HEK293 (cell line): ENCODE results near the gene TBC1D22A.

Experiments
- CTCF ChIA-PET: fragments of 350-600 bp; formaldehyde crosslinking; extraction: SDS; loops from one replicate; lab custom pipeline; 2021; ENCODE audit warnings: antibody characterized with exemption; lab: Yijun Ruan, JAX
- POLR2A ChIA-PET: fragments of 300-600 bp; formaldehyde crosslinking; extraction: SDS; loops from one replicate; lab custom pipeline; 2020; ENCODE audit warnings: antibody characterized with exemption, inconsistent platforms; lab: Yijun Ruan, JAX
- H3K27ac ChIP-seq: fragments of 200-500 bp; sonication (Bioruptor generic); 2 replicates; pipeline ENCODE4 v1.5.1; 2014; ENCODE audit warnings: low read depth, low read length, control low read depth, inconsistent platforms; ENCODE audit errors: extremely low read depth
- H3K36me3 ChIP-seq, 2 experiments: fragments of 200-500 bp in 1 of 2; sonication (Bioruptor generic) in 1 of 2; 1 replicate in 1 of 2; 2 replicates in 1 of 2; pipeline ENCODE4 v1.5.1; 2014 to 2017; ENCODE audit warnings: inconsistent platforms in 2 of 2, low read length in 2 of 2; ENCODE audit not compliant: control insufficient read depth in 2 of 2, insufficient read depth in 1 of 2
- H3K4me1 ChIP-seq: fragments of 200-500 bp; sonication (Bioruptor generic); 2 replicates; pipeline ENCODE4 v1.5.1; 2014; ENCODE audit warnings: mild to moderate bottlenecking, low read length, inconsistent platforms; ENCODE audit not compliant: control insufficient read depth, insufficient read depth
- H3K4me3 ChIP-seq: 2 replicates; pipeline ENCODE4 v1.5.1; 2011; ENCODE audit warnings: low read depth, mild to moderate bottlenecking, control low read depth, low read length, moderate library complexity
- H3K9me3 ChIP-seq: fragments of 200-500 bp; sonication (Bioruptor generic); 2 replicates; pipeline ENCODE4 v1.5.1; 2014; ENCODE audit warnings: low read depth, low read length, inconsistent platforms; ENCODE audit not compliant: control insufficient read depth, insufficient read depth
- EGR2 ChIP-seq: fragments of 450-650 bp; formaldehyde crosslinking; IDR thresholded peaks from 2 replicates; pipeline ENCODE4 v1.5.1; 2016; ENCODE audit warnings: low read depth, missing biosample characterization, missing genetic modification characterization
- HOXA7 ChIP-seq: sonication (generic); formaldehyde crosslinking; IDR thresholded peaks from 2 replicates; pipeline ENCODE4 v1.8.1; 2022; ENCODE audit warnings: missing genetic modification reagents, borderline replicate concordance
- MEIS1 ChIP-seq: sonication (generic); formaldehyde crosslinking; IDR thresholded peaks from 2 replicates; pipeline ENCODE4 v1.8.1; 2022; ENCODE audit warnings: missing genetic modification reagents, mild to moderate bottlenecking, borderline replicate concordance
- PRDM1 ChIP-seq: fragments of 450-650 bp; formaldehyde crosslinking; IDR thresholded peaks from 2 replicates; pipeline ENCODE4; 2016; ENCODE audit warnings: missing biosample characterization, missing genetic modification characterization
- ZNF16 ChIP-seq: fragments of 450-650 bp; formaldehyde crosslinking; IDR thresholded peaks from 2 replicates; pipeline ENCODE4 v1.5.1; 2016; ENCODE audit warnings: low read depth, missing biosample characterization, missing genetic modification characterization
- ZNF202 ChIP-seq: fragments of 450-650 bp; formaldehyde crosslinking; IDR thresholded peaks from 2 replicates; pipeline ENCODE4 v1.5.1; 2016; ENCODE audit warnings: missing biosample characterization, missing genetic modification characterization, borderline replicate concordance
- ZNF221 ChIP-seq: fragments of 450-650 bp; formaldehyde crosslinking; IDR thresholded peaks from 2 replicates; pipeline ENCODE4 v1.5.1; 2017; ENCODE audit warnings: missing biosample characterization, missing genetic modification characterization, borderline replicate concordance
- ZNF223 ChIP-seq: fragments of 450-650 bp; formaldehyde crosslinking; IDR thresholded peaks from 2 replicates; pipeline ENCODE4 v1.5.1; 2016; ENCODE audit warnings: missing biosample characterization, missing genetic modification characterization
- ZNF248 ChIP-seq: fragments of 450-650 bp; formaldehyde crosslinking; IDR thresholded peaks from 2 replicates; pipeline ENCODE4 v1.5.1; 2017; ENCODE audit warnings: missing biosample characterization, missing genetic modification characterization
- ZNF292 ChIP-seq: fragments of 450-650 bp; formaldehyde crosslinking; IDR thresholded peaks from 2 replicates; pipeline ENCODE4 v1.5.1; 2016; ENCODE audit warnings: low read depth, missing biosample characterization, missing genetic modification characterization, borderline replicate concordance
- ZNF324 ChIP-seq: fragments of 450-650 bp; formaldehyde crosslinking; IDR thresholded peaks from 2 replicates; pipeline ENCODE4 v1.5.1; 2016; ENCODE audit warnings: missing biosample characterization, missing genetic modification characterization
- ZNF354C ChIP-seq: fragments of 450-650 bp; formaldehyde crosslinking; IDR thresholded peaks from 2 replicates; pipeline ENCODE4 v1.5.1; 2016; ENCODE audit warnings: missing biosample characterization, missing genetic modification characterization, low read depth, borderline replicate concordance
- ZNF426 ChIP-seq: fragments of 450-650 bp; formaldehyde crosslinking; IDR thresholded peaks from 2 replicates; pipeline ENCODE4 v1.5.1; 2017; ENCODE audit warnings: missing biosample characterization, missing genetic modification characterization, mild to moderate bottlenecking, inconsistent platforms, moderate library complexity
- ZNF561 ChIP-seq: fragments of 450-650 bp; IDR thresholded peaks from 2 replicates; pipeline ENCODE4 v1.5.1; 2018; ENCODE audit warnings: missing biosample characterization, missing genetic modification characterization, borderline replicate concordance
- ZNF621 ChIP-seq: fragments of 450-650 bp; formaldehyde crosslinking; IDR thresholded peaks from 2 replicates; pipeline ENCODE4 v1.5.1; 2017; ENCODE audit warnings: missing biosample characterization, missing genetic modification characterization
- ZNF660 ChIP-seq: fragments of 450-650 bp; IDR thresholded peaks from 2 replicates; pipeline ENCODE4 v1.5.1; 2018; ENCODE audit warnings: missing biosample characterization, mild to moderate bottlenecking, missing genetic modification characterization
- ZNF776 ChIP-seq: fragments of 450-650 bp; formaldehyde crosslinking; IDR thresholded peaks from 2 replicates; pipeline ENCODE4 v1.5.0; 2017; ENCODE audit warnings: missing biosample characterization, missing genetic modification characterization, borderline replicate concordance
- ZNF792 ChIP-seq: fragments of 450-650 bp; formaldehyde crosslinking; IDR thresholded peaks from 2 replicates; pipeline ENCODE4 v1.5.1; 2016; ENCODE audit warnings: missing biosample characterization, missing genetic modification characterization
- ZSCAN16 ChIP-seq: fragments of 450-650 bp; formaldehyde crosslinking; IDR thresholded peaks from 2 replicates; pipeline ENCODE4 v1.5.1; 2016; ENCODE audit warnings: missing biosample characterization, missing genetic modification characterization
- ZSCAN30 ChIP-seq: fragments of 450-650 bp; IDR thresholded peaks from 2 replicates; pipeline ENCODE4 v1.5.1; 2018; ENCODE audit warnings: missing biosample characterization, mild to moderate bottlenecking, missing genetic modification characterization, moderate library complexity
- TF ChIP-seq, protein P1 (sequence below): fragments of 450-650 bp; formaldehyde crosslinking; IDR thresholded peaks from 2 replicates; pipeline ENCODE4 v1.5.1; 2016; ENCODE audit warnings: missing biosample characterization, missing genetic modification characterization
- TF ChIP-seq, protein P2 (sequence below): fragments of 450-650 bp; formaldehyde crosslinking; IDR thresholded peaks from 2 replicates; pipeline ENCODE4 v1.5.1; 2016; ENCODE audit warnings: missing biosample characterization, missing genetic modification characterization
- TF ChIP-seq, protein P3 (sequence below): fragments of 450-650 bp; formaldehyde crosslinking; IDR thresholded peaks from 2 replicates; pipeline ENCODE4 v1.5.1; 2016; ENCODE audit warnings: missing biosample characterization, missing genetic modification characterization
- TF ChIP-seq, protein P4 (sequence below): fragments of 450-650 bp; formaldehyde crosslinking; IDR thresholded peaks from 2 replicates; pipeline ENCODE4 v1.5.1; 2016; ENCODE audit warnings: missing biosample characterization, missing genetic modification characterization
- TF ChIP-seq, protein P5 (sequence below): fragments of 450-650 bp; formaldehyde crosslinking; IDR thresholded peaks from 2 replicates; pipeline ENCODE4 v1.5.1; 2016; ENCODE audit warnings: missing biosample characterization, missing genetic modification characterization
- TF ChIP-seq, protein P6 (sequence below): fragments of 450-650 bp; IDR thresholded peaks from 2 replicates; pipeline ENCODE4 v1.5.1; 2018; ENCODE audit warnings: missing biosample characterization, mild to moderate bottlenecking, missing genetic modification characterization

The TBC1D22A gene

DNA sequence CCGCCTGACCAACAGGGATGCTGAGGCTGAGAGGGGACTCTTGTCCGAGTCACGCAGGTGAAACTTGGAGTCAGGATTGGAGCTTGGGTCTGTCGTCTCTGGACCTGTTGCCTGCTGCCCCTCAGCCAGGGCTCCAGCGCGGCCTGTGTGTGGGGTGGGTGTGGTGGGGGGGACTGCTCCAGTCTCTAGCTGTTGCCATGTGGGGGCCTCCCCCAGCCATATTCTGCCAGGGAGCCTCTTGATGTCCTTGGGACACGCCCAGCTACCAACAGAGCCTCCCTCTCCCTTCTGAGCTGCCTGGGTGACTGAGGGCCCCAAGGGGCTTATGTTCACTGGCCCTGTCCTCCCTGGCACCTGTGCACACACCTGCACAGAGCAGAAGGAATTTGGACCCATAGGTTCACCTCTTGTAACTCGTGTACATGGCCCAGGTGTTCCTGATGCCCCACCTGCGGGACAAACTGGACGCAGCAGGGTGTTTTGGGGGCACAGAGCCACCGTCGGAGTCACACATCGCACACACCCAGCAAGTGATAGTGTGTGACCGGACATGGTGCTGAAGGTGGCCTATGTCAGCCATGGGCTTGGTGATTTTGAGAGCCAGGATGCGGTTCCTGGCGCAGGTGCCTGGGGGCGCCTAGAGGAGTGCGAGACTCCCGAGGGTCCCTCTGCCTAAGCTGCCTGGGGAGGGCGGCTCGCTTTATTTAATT is 252.3 kb downstream of the TBC1D22A start:
- Histone ChIP-seq H3K4me1 (no peaks in the 10 kb centered on the region), H3K36me3 (peaks cover 0 to 1% of the 10 kb centered on the region in 2 experiments; a peak in 1 of 3 replicates), H3K9me3 (no peaks in the 10 kb centered on the region), H3K27ac (no peak overlapping the region), H3K4me3 (no peak overlapping the region)
- POLR2A ChIA-PET = no interaction called here
- CTCF ChIA-PET = no interaction called here
- TF ChIP-seq, protein P1, sequence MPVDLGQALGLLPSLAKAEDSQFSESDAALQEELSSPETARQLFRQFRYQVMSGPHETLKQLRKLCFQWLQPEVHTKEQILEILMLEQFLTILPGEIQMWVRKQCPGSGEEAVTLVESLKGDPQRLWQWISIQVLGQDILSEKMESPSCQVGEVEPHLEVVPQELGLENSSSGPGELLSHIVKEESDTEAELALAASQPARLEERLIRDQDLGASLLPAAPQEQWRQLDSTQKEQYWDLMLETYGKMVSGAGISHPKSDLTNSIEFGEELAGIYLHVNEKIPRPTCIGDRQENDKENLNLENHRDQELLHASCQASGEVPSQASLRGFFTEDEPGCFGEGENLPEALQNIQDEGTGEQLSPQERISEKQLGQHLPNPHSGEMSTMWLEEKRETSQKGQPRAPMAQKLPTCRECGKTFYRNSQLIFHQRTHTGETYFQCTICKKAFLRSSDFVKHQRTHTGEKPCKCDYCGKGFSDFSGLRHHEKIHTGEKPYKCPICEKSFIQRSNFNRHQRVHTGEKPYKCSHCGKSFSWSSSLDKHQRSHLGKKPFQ (tag by site-specific recombination) = no peak
- TF ChIP-seq EGR2 (no peak), ZSCAN30 (tag by site-specific recombination) (no peak), ZNF792 (tag by site-specific recombination) (no peak), ZNF202 (tag by site-specific recombination) (no peak), ZNF16 (tag by site-specific recombination) (no peak)
- TF ChIP-seq, protein P2, sequence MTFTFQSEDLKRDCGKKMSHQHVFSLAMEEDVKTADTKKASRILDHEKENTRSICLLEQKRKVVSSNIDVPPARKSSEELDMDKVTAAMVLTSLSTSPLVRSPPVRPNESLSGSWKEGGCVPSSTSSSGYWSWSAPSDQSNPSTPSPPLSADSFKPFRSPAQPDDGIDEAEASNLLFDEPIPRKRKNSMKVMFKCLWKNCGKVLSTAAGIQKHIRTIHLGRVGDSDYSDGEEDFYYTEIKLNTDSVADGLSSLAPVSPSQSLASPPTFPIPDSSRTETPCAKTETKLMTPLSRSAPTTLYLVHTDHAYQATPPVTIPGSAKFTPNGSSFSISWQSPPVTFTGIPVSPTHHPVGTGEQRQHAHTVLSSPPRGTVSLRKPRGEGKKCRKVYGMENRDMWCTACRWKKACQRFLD (tag by site-specific recombination) = no peak
- TF ChIP-seq, protein P3, sequence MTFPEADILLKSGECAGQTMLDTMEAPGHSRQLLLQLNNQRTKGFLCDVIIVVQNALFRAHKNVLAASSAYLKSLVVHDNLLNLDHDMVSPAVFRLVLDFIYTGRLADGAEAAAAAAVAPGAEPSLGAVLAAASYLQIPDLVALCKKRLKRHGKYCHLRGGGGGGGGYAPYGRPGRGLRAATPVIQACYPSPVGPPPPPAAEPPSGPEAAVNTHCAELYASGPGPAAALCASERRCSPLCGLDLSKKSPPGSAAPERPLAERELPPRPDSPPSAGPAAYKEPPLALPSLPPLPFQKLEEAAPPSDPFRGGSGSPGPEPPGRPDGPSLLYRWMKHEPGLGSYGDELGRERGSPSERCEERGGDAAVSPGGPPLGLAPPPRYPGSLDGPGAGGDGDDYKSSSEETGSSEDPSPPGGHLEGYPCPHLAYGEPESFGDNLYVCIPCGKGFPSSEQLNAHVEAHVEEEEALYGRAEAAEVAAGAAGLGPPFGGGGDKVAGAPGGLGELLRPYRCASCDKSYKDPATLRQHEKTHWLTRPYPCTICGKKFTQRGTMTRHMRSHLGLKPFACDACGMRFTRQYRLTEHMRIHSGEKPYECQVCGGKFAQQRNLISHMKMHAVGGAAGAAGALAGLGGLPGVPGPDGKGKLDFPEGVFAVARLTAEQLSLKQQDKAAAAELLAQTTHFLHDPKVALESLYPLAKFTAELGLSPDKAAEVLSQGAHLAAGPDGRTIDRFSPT (tag by site-specific recombination) = no peak

DNA sequence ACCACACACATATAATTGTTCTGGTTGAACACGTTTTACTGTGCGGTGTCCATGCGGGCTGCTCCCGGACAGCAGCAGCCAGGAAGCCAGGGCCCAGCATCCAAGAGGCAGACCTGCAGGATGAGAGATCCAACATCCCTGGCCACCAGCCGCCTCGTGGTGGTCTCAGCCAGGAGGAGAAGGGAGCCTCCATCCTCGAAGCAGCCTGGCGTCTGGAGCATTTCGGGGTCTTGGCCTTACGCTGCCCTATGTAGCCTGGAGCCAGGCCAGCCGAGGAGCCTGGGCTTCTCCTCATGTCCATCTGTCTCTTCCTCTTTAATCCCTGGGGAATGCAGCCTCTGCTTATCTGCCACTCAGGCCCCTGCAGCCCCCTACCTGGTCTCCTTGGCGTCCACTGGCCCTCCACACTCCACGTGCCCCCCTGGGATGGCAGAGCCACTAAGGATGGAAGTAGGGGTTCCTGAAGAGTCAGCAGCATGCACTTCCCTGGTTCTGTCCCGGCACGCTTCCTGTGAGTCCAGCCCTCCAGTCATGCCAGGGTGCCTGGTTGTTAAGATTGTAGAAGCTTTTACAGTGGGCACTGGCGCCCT is 253.2 kb downstream of the TBC1D22A start:
- no peaks in the 10 kb centered on the region for H3K9me3 ChIP-seq
- ChIA-PET POLR2A (no interaction called here), CTCF (no interaction called here)
- no peak overlapping the region for H3K4me3 ChIP-seq
- TF ChIP-seq, protein P4, sequence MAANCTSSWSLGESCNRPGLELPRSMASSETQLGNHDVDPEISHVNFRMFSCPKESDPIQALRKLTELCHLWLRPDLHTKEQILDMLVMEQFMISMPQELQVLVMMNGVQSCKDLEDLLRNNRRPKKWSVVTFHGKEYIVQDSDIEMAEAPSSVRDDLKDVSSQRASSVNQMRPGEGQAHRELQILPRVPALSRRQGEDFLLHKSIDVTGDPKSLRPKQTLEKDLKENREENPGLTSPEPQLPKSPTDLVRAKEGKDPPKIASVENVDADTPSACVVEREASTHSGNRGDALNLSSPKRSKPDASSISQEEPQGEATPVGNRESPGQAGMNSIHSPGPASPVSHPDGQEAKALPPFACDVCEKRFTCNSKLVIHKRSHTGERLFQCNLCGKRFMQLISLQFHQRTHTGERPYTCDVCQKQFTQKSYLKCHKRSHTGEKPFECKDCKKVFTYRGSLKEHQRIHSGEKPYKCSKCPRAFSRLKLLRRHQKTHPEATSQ (tag by site-specific recombination) = no peak
- TF ChIP-seq, protein P5, sequence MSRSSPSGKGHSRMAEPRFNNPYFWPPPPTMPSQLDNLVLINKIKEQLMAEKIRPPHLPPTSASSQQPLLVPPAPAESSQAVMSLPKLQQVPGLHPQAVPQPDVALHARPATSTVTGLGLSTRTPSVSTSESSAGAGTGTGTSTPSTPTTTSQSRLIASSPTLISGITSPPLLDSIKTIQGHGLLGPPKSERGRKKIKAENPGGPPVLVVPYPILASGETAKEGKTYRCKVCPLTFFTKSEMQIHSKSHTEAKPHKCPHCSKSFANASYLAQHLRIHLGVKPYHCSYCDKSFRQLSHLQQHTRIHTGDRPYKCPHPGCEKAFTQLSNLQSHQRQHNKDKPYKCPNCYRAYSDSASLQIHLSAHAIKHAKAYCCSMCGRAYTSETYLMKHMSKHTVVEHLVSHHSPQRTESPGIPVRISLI (tag by site-specific recombination) = no peak
- no peak for TF ChIP-seq ZNF248 (tag by site-specific recombination)
- TF ChIP-seq ZNF292 (tag by site-specific recombination) = no peak
- TF ChIP-seq ZNF660 (tag by site-specific recombination) = no peak
- no peak for TF ChIP-seq ZNF426 (tag by site-specific recombination)
- TF ChIP-seq ZNF223 = no peak
- no peak for TF ChIP-seq PRDM1 (tag by site-specific recombination)
- TF ChIP-seq ZSCAN16 (tag by site-specific recombination) = no peak
- no peak for TF ChIP-seq ZNF354C (tag by site-specific recombination)
- no peak for TF ChIP-seq ZNF776
- TF ChIP-seq HOXA7 (CRISPR knock-in tag) = no peak
- TF ChIP-seq ZNF221 (tag by site-specific recombination) = no peak
- TF ChIP-seq, protein P6, sequence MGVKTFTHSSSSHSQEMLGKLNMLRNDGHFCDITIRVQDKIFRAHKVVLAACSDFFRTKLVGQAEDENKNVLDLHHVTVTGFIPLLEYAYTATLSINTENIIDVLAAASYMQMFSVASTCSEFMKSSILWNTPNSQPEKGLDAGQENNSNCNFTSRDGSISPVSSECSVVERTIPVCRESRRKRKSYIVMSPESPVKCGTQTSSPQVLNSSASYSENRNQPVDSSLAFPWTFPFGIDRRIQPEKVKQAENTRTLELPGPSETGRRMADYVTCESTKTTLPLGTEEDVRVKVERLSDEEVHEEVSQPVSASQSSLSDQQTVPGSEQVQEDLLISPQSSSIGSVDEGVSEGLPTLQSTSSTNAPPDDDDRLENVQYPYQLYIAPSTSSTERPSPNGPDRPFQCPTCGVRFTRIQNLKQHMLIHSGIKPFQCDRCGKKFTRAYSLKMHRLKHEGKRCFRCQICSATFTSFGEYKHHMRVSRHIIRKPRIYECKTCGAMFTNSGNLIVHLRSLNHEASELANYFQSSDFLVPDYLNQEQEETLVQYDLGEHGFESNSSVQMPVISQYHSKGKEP (tag by site-specific recombination) = no peak
- TF ChIP-seq ZNF324 (tag by site-specific recombination) = no peak
- TF ChIP-seq MEIS1 = no peak
- TF ChIP-seq ZNF621 (tag by site-specific recombination) = no peak
- no peak for TF ChIP-seq ZNF561 (tag by site-specific recombination)
- H3K36me3 ChIP-seq = no peaks in the 10 kb centered on the region
- H3K27ac ChIP-seq = no peak overlapping the region
- no peaks in the 10 kb centered on the region for H3K4me1 ChIP-seq
